GM21529 (cell line): ENCODE data around the gene PCGF6.
"Not testable (repeated sequence)": the region's sequence is repeated elsewhere in the genome, so short reads cannot be mapped to it uniquely, and the experiment has no call there.

Experiments
- ATAC-seq: cut with Tn5 transposase; IDR thresholded peaks from one replicate; pipeline ENCODE4 v1.9.1; 2021; ENCODE audit not compliant: unreplicated experiment

The PCGF6 gene, protein sequence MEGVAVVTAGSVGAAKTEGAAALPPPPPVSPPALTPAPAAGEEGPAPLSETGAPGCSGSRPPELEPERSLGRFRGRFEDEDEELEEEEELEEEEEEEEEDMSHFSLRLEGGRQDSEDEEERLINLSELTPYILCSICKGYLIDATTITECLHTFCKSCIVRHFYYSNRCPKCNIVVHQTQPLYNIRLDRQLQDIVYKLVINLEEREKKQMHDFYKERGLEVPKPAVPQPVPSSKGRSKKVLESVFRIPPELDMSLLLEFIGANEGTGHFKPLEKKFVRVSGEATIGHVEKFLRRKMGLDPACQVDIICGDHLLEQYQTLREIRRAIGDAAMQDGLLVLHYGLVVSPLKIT

DNA sequence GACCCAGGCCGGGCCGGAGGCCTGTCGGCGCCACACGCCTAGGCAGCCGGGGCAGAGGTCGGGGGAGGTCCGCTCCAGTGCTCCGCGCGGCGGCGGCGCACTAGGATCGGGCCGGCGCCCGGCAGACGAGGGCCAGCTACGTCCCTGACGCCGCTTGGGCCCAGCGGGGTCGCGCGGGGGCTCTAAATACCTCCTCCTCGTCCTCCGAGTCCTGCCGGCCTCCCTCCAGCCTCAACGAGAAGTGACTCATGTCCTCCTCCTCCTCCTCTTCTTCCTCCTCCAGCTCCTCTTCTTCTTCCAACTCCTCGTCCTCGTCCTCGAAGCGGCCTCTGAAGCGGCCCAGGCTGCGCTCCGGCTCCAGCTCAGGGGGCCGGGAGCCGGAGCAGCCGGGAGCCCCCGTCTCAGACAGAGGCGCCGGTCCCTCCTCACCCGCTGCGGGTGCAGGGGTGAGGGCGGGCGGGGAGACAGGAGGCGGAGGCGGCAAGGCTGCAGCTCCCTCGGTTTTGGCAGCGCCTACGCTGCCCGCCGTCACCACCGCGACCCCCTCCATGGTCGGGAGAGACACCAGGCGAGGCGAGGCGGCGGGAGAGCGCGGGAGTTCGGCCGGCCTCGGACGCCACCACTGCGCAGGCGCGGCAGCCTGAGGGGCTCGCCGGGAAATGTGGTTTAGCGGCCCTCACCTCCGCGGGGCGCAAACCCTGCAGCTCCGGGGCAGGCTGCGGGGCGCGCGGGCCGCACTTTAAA lies at the start of gene PCGF6:
Gene PCGF6, minus strand, starts transcription at position 624 of the 744 bp plus-strand sequence. Its CDS starts 74 bp downstream, at position 550.
- ATAC-seq: peak; percentile 83

DNA sequence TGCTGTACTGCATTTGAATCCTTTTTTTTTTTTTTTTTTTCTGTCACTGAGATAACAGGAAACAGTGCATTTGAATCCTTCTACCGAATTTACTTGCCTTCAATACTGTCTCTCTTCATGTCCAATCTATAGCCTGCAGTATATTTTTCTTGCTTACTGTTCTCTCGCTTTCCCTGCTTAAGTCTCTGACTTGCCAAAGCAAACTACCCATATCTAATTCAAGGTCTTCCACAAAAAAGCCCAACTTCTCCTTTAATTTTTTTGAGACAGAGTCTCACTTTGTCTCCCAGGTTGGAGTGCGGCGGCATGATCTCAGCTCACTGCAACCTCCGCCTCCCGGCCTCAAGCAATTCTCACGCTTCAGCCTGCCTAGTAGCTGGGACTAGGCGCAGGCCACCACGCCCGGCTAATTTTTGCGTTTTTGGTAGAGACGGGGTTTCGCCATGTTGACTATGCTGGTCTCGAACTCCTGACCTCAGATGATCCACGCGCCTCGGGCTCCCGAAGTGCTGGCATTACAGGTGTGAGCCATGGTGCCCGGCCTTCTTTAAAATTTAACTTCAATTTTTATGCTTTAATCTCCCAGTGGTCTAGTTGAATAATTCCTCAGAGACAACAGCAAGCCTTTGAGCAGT lies 46.4 kb upstream of the PCGF6 start:
- no peak for ATAC-seq

DNA sequence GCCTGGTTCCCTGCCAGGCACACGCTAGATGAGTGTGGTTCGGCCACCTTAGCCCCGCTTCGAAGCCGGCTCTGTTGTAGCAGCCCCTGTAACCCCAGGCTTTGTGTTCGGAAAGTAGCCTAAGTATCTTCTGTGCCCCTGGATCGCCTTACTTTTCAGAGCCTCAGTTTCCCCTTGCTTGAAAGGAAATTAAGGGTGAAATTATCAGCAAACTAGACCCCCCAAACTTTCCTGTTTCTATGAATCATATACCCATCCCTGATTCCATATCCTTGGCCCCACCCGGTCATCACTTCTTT lies 45.8 kb upstream of the PCGF6 start:
- no peak for ATAC-seq

DNA sequence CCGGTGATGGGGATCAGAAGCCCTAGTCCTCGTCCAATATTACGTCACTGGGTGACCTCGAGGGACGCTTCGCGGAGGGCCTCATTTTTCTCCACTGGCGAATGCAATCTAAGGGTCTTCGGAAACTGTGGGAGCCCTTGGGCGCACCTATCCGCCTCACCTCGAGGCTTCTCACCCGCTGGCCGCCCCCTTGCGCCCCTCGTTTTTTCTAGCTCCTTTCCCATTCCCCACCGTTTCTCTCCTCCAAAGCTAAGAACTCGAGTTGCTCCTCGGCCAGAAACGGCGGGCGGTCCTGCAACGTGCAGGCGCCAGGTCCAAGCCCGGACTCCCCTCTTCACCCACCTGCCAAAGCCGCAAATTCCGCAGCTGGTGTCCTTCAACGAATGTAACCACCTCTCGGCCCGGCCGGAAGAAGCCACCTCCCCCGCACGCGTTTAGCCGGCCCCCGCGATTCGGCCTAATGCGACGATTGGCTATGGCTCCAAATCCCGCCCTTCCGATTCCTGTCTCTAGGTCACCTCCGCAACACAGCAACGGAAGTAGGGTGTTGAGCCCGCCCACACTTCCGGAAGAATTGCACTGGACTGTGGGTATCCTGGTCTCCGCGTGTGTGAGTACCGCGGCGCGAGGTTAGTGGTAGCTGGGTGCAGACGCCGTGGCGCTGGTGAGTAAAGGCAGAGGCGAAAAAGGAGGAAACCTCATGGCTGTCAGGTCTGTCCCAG lies 45.3 kb upstream of the PCGF6 start, which contains the start of the genes ATP5MK and PDCD11:
Gene ATP5MK, minus strand, starts transcription at position 409 of the 722 bp plus-strand sequence. CDS start 4,018 bp downstream, outside the sequence.
Gene PDCD11, plus strand, starts transcription at position 560 of the 722 bp plus-strand sequence. CDS start 1,801 bp downstream, outside the sequence.
- peak; percentile 99 for ATAC-seq

DNA sequence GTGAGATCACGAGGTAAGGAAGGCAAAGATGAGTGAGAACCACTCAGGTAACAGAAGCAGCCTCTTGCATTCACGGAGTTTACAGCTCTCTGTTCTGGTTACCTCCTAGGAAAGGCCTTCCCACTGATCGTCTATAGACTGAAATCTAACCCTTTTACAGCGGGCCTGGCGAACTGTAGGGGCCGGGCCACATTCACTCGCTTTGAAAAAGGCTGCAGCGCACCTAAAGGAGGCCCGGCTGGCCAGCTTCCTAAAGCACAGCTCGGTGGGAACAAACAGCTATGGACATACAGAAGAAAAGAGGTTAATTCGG lies 44.8 kb upstream of the PCGF6 start:
- no peak for ATAC-seq

DNA sequence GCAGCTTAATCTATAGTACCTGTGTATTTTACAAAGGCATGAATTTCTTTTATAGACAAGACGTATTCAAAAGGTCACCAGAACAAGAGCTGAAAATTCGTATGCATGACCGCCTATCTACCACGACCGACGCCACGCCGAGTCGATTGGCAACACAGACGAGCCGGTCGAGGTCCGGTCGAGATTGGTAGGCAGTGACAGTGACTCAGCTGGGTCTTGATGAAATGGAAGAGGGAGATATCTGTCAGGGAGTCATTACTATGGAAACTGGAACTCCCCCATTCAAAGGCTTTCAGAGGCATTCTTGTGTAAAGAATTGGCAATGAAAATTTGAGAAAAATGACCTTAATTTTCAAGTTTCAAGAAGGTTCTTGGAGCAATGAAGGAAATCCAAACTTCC lies 43.2 kb upstream of the PCGF6 start:
- ATAC-seq: no peak

DNA sequence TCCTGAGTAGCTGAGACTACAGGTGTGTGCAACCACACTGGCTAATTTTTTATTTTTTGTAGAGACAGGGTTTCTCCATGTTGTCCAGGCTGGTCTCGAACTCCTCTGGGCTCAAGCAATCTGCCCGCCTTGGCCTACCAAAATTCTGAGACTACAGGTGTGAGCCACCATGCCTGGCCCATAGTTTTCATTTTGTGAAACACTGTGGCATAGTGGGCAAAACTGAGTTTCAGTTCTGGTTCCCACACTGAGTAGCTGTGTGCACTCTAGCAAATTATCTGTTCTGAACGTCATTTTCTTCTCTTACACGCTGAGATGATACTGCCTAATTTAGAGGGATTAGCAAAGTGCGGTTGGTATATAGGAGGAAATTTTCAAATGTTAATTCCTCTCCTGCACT lies 31.8 kb upstream of the PCGF6 start:
- no peak for ATAC-seq

DNA sequence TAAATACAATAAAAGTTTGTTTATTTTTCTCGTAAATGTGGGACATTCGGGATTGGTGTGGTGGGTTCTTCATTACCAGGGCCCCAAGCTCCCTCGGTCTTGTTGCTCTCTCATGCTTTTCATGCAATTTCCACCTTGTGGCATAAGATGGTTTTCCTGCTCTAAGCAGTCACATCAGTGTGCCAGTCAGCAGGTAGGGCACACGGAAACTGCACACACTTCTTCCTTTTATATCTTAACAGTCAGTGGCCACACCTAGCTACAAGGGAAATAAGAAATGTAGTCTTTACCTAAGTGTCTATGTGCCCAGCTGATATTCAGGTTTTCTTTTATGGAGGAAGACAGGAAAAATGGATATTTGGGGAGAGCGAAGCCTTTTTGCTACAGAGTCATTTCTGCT lies 23.3 kb upstream of the PCGF6 start:
- ATAC-seq: no peak

DNA sequence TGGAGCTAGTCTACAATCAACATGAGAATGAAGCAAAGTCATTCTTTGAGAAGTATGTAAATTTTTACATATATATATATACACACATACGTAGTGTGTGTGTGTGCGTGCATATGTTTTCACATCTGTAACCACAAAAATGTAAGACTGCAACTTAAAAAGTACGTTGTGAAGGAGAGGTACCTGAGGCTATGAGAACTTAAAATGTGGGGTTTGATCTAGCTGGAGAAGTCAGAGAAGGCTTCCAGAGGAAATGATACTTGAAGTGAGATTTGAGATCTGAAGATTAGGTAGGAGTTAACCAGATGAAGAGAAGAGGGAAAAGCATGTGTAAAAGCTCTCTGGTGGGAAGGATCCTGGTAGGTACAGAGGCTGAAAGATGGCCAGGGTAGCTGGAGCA lies 22.6 kb upstream of the PCGF6 start:
- ATAC-seq: no peak

DNA sequence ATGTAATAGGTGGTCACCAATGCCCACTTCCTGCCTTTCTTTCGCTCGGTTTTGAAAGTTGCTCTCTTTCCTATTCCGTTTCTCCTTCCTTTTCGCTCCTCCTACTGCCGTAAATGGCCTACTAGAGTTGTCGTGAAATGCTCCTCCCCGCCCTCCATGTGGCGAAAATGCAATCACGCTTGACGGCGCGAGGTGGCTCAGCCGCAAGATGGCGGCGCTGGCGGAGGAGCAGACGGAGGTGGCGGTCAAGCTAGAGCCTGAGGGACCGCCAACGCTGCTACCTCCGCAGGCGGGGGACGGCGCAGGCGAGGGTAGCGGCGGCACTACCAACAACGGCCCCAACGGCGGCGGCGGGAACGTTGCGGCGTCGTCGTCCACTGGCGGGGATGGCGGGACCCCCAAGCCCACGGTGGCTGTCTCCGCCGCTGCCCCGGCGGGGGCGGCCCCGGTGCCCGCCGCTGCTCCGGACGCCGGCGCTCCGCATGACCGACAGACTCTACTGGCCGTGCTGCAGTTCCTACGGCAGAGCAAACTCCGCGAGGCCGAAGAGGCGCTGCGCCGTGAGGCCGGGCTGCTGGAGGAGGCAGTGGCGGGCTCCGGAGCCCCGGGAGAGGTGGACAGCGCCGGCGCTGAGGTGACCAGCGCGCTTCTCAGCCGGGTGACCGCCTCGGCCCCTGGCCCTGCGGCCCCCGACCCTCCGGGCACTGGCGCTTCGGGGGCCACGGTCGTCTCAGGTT lies 17.0 kb upstream of the PCGF6 start, which contains the start of gene TAF5:
Gene TAF5, plus strand, starts transcription at position 195 of the 737 bp plus-strand sequence. Its CDS starts 14 bp downstream, at position 209.
- ATAC-seq: peak; percentile 53

DNA sequence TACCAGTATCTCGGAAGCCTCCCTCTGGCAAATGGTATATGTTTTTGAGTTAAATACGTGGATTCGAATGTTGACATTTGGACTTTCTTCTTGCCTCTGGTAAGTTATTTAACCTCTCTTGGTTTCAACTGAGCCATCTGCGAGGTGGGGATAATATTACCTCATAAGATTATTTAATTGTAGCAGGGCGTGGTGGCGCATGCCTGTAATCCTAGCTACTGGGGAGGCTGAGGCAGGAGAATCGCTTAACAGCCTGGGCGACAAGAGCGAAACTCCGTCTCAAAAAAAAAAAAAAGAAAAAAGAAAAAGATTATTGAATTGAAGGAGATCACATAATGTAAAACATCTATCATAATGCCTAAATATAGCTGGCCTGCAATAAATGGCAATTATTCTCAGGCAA lies 16.4 kb upstream of the PCGF6 start:
- ATAC-seq: no peak

DNA sequence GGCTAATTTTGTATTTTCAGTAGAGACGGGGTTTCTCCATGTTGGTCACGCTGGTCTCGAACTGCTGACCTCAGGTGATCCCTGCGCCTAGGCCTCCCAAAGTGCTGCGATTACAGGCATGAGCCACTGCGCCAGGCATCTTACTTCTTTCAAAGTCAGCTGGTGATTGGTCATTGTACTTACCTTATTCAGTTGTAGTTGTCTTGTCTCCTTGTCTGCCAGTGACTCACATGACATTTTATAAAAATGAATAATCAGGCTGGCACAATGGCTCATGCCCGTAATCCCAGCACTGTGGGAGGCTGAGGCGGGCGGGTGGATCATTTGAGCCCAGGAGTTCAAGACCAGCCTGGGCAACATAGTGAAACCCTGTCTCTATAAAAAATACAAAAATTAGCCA lies 9.9 kb upstream of the PCGF6 start:
- not testable (repeated sequence) for ATAC-seq

DNA sequence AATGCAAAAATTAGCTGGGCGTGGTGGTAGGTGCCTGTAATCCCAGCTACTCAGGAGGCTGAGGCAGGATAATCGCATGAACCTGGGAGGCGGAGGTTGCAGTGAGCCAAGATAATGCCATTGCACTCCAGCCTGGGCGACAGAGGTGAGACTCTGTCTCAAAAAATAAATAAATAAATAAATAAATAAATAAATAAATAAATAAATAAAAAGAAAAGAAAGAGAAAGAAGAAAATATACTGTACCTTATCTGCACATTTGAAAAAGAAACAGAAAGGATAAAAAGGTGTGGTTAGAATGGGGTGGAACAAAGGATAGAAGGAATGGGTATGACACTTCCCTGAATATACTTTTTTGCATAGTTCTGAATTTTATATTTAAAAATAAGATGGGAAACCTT lies 8.6 kb upstream of the PCGF6 start:
- ATAC-seq: not testable (repeated sequence)

DNA sequence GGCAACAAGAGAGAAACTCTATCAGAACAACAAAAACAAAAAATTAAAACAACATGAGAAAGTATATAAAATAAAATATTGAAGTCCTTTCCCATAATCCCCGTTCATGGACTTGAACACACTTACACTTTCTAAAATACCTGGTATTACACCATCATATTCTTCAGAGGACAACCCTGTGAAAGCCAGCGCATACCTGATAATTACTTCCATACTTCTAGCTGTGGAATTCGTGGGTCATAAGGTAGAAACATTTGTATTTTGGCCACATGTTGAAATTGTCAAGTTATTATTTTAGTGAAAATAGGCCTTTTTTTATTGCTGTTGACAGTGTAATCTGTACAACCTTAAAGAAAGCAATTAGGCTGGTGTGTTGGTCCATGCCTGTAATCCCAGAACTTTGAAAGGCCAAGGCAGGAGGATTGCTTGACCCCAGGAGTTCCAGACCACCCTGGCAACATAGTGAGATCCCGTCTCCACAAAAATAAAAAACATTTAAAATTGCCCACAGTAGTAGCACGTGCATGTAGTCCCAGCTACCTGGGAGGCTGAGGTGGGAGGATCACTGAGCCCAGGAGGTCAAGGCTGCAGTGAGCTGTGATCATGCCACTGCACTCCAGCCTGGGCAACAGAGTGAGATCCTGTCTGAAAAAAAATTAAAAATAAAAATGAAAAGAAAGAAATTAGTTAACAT lies 5.1 kb upstream of the PCGF6 start:
- no peak for ATAC-seq

DNA sequence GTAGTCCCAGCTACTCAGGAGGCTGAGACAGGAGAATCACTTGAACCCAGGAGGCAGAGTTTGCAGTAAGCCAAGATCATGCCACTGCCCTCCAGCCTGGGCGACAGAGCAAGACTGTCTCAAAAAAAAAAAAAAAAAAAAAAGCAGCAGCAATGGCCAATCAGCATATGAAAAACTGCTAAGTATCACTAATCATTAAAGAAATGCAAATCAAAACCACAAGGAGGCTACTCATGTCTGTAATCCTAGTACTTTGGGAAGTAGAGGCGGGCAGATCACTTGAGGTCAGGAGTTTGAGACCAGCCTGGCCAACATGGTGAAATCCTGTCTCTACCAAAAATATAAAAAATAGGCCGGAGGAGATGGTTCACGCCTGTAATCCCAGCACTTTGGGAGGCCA lies 3.6 kb upstream of the PCGF6 start:
- not testable (repeated sequence) for ATAC-seq

DNA sequence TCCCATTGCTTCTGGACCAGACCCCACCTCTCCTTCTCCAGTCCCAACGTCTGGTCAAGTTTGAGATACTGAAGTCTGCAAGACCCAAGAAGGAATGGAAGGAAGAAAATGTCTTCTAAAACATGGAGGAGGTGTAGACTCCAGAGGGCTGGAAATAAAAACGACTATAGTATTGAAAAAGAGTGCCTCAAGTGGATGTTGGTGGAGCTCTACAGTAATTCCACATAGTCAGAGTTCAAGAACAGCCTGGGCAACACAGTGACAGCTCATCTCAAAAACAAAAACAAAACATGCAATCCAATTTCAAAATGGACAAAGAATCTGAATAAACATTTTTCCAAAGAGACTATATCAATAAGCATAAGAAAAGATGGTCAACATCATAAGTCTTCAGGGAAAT lies 2.3 kb upstream of the PCGF6 start:
- ATAC-seq: no peak

DNA sequence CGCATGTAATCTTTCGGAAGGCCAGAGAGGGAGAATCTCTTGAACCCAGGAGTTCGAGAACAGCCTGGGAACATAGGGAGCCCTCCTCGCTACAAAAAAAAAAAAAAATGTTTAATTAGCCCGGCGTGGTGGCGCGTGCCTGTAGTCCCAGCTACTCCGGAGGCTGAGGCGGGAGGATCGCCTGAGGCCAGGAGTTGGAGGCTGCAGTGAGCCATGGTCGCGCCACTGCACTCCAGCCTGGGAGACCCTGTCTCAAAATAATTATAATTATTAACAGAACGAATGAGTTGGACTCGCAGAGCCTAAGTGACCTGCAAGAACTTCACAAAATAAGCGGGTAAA lies 794 bp downstream of the PCGF6 start:
- ATAC-seq: no peak

DNA sequence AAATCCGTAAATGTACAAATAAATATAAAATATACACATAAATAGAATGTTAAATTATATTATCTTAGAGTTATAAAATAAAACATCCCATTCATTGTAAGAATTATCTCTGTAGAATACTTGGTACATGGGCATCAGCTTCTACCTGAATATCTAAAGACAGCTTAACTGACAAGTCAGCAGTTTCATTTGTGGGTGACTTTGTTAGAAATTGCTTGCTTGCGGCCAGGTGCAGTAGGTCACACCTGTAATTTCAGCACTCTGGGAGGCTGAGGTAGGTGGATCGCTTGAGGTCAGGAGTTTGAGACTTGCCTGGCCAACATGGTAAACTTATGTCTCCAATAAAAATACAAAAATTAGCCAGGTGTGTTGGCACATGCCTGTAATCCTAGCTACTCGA lies 14.6 kb downstream of the PCGF6 start:
- ATAC-seq: no peak

DNA sequence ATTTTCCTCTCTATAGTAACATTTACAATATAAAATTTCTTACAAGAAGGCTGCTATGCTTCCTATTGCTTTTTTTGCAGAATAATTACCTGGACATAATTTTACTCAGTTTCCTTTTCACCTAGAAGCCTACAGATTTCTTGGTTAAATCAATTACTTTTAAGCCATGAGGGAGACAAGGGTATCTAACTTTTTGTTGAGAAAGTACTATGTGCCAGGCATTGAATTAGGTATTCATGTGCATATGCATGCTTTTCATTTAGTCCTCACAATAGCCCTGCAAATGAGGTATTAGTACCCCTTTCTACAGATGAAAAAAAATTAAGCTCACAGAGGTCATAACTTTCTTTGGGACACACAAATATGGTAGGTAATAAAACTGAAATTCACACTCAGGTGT lies 16.4 kb downstream of the PCGF6 start:
- ATAC-seq: no peak

DNA sequence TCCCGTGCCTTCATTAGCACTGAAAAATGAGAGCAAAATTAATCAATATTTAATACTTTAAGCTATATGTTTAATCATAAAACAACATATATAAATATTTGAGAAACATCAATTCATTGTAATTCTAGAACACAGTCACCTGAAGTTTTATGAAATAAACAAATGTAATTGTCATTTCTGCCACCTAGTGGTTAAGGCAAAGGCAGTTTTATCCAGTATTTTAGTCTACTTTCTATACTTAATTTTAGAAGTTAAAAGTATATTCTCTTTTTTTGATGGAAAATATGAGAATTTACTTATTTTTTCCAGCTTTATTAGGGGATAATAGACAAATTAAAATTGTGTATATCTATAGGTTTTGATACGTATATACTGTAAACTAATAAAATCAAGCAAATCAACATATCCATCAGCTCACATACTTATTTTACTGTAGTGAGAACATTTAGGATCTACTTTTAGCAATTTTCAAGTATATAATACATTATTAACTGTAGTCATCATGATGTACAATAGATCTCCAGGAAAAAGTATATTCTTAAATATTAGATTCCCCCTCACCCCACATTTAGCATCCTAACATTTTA lies 16.9 kb downstream of the PCGF6 start:
- no peak for ATAC-seq
